ENCODE data around the gene NRIP1.

NRIP1 gene

DNA sequence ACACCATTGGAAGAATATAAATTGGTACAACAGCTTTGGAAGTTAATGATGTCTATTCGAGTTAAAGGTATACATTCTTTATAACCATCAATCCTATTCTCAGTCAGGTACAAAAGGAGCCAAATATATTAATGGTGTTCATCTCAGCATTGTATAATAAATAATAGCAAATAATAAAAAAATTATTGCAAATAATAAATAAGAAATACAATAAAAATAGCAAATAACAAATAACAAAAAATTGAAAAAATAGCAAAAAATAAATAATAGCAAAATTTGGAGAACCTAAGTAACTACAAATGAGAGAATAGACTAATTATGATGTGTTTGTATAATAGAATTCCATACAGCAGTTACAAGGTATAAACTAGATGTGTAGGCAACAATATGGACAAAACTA, 25.6 kb upstream of the NRIP1 start:
- H3K27ac ChIP-seq = no peak overlapping the region
- no peaks in the 10 kb centered on the region for H3K27me3 ChIP-seq (ENCODE audit: insufficient read depth, low read depth)
- no peak overlapping the region for H2AFZ ChIP-seq (ENCODE audit: low read depth)
- H4K20me1 ChIP-seq (ENCODE audit: insufficient read depth) = no peaks in the 10 kb centered on the region
- H3K36me3 ChIP-seq (ENCODE audit: insufficient read depth) = no peaks in the 10 kb centered on the region
- no peak overlapping the region for H3K4me2 ChIP-seq
- no peaks in the 10 kb centered on the region for H3K4me1 ChIP-seq (ENCODE audit: low read depth, poor library complexity, severe bottlenecking)
- no peak overlapping the region for H3K9ac ChIP-seq
- TF ChIP-seq, protein P1, sequence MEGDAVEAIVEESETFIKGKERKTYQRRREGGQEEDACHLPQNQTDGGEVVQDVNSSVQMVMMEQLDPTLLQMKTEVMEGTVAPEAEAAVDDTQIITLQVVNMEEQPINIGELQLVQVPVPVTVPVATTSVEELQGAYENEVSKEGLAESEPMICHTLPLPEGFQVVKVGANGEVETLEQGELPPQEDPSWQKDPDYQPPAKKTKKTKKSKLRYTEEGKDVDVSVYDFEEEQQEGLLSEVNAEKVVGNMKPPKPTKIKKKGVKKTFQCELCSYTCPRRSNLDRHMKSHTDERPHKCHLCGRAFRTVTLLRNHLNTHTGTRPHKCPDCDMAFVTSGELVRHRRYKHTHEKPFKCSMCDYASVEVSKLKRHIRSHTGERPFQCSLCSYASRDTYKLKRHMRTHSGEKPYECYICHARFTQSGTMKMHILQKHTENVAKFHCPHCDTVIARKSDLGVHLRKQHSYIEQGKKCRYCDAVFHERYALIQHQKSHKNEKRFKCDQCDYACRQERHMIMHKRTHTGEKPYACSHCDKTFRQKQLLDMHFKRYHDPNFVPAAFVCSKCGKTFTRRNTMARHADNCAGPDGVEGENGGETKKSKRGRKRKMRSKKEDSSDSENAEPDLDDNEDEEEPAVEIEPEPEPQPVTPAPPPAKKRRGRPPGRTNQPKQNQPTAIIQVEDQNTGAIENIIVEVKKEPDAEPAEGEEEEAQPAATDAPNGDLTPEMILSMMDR (conservative IDR thresholded peaks at IDR 0.05; ENCODE audit: low read depth, low read length) = no peak
- H3K79me2 ChIP-seq (ENCODE audit: insufficient read depth, low read depth) = no peaks in the 10 kb centered on the region
- no peak overlapping the region for H3K4me3 ChIP-seq (IDR thresholded peaks at IDR 0.05; ENCODE audit: insufficient read depth, low read depth, low read length)

DNA sequence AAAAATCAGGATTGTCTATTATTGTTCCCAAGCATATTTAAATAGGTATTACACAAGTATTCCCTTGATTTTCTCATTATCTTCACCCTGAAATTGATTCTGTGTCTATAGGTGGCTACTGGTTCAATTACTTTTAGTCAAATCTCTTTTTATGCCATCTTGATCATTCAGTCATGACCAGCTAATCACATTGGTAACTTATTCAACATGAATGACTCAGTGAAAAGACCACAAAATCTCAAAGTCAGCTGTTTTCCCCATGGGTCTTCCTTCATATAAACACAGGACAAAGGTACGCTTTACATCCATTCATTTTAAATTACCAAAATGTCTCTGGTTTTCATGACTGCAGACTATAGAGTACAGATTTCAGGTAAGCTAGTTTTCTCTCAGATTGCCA, 23.7 kb upstream of the NRIP1 start:
- no peaks in the 10 kb centered on the region for H3K4me1 ChIP-seq (ENCODE audit: low read depth, poor library complexity, severe bottlenecking)

DNA sequence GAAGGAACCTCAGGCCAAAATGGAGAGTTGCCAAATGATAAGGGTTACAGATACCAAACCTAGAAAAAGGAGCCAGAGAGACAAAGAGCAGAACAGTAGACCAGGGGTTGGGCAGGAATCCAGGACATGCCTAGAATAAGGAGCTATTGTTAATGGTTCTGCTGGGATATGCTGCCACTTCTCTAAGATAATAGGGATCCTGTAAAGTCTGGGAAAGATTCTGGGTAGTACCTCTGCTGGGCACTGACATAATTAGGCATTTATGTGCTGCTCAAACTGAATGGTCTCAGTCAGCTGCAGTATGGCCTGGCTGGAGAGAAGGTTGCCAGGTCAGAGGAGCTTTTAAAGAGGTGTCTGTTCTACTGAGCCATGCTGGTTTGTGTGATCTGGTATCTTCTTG, 19.9 kb upstream of the NRIP1 start:
- no peak overlapping the region for H2AFZ ChIP-seq (ENCODE audit: low read depth)
- no peaks in the 10 kb centered on the region for H3K4me1 ChIP-seq (ENCODE audit: low read depth, poor library complexity, severe bottlenecking)
- H3K79me2 ChIP-seq (ENCODE audit: insufficient read depth, low read depth) = no peaks in the 10 kb centered on the region
- no peak overlapping the region for H3K27ac ChIP-seq
- TF ChIP-seq, protein P1 (conservative IDR thresholded peaks at IDR 0.05; ENCODE audit: low read depth, low read length) = no peak
- H3K9ac ChIP-seq = no peak overlapping the region
- H4K20me1 ChIP-seq (ENCODE audit: insufficient read depth) = no peaks in the 10 kb centered on the region
- H3K36me3 ChIP-seq (ENCODE audit: insufficient read depth) = no peaks in the 10 kb centered on the region
- no peak overlapping the region for H3K4me2 ChIP-seq
- no peak overlapping the region for H3K4me3 ChIP-seq (IDR thresholded peaks at IDR 0.05; ENCODE audit: insufficient read depth, low read depth, low read length)
- H3K27me3 ChIP-seq (ENCODE audit: insufficient read depth, low read depth) = no peaks in the 10 kb centered on the region

More for the DNA sequence above, 23.7 kb upstream of the NRIP1 start:
- H4K20me1 ChIP-seq (ENCODE audit: insufficient read depth) = no peaks in the 10 kb centered on the region
- H3K4me3 ChIP-seq (IDR thresholded peaks at IDR 0.05; ENCODE audit: insufficient read depth, low read depth, low read length) = no peak overlapping the region
- no peaks in the 10 kb centered on the region for H3K27me3 ChIP-seq (ENCODE audit: insufficient read depth, low read depth)
- no peak overlapping the region for H3K4me2 ChIP-seq
- H3K27ac ChIP-seq = no peak overlapping the region
- no peak overlapping the region for H3K9ac ChIP-seq
- H3K36me3 ChIP-seq (ENCODE audit: insufficient read depth) = no peaks in the 10 kb centered on the region
- H2AFZ ChIP-seq (ENCODE audit: low read depth) = no peak overlapping the region
- TF ChIP-seq, protein P1 (conservative IDR thresholded peaks at IDR 0.05; ENCODE audit: low read depth, low read length) = no peak
- H3K79me2 ChIP-seq (ENCODE audit: insufficient read depth, low read depth) = no peaks in the 10 kb centered on the region

DNA sequence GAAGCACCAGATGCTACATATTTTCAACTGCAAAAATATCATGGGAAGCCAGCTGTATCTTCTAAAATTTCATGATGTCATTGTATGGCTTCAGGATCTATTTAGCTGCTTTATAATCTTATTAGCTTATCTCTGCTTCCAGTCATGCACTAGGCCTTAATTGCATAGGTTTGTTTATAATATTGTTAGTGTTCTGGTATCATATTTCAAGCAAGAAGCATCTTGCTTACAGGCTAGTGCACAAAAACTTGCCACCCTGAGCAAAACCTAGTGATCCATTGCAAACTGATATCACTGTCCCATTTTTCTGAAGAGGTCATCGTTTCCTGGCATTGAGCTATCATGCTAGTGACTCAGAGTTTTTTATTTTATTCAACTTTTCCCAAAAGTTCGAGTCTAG, 15.7 kb upstream of the NRIP1 start:
- no peaks in the 10 kb centered on the region for H4K20me1 ChIP-seq (ENCODE audit: insufficient read depth)
- TF ChIP-seq, protein P1 (conservative IDR thresholded peaks at IDR 0.05; ENCODE audit: low read depth, low read length) = no peak
- H3K36me3 ChIP-seq (ENCODE audit: insufficient read depth) = no peaks in the 10 kb centered on the region

More for the DNA sequence above, 15.7 kb upstream of the NRIP1 start:
- no peak overlapping the region for H2AFZ ChIP-seq (ENCODE audit: low read depth)
- no peak overlapping the region for H3K4me3 ChIP-seq (IDR thresholded peaks at IDR 0.05; ENCODE audit: insufficient read depth, low read depth, low read length)
- H3K4me1 ChIP-seq (ENCODE audit: low read depth, poor library complexity, severe bottlenecking) = no peaks in the 10 kb centered on the region
- H3K9ac ChIP-seq = no peak overlapping the region
- H3K27me3 ChIP-seq (ENCODE audit: insufficient read depth, low read depth) = no peaks in the 10 kb centered on the region
- H3K79me2 ChIP-seq (ENCODE audit: insufficient read depth, low read depth) = no peaks in the 10 kb centered on the region
- H3K4me2 ChIP-seq = no peak overlapping the region
- H3K27ac ChIP-seq = no peak overlapping the region

Measured in KMS-11 (cell line).